Adrenal gland (tissue), 12 donors: ENCODE results near the gene HPCAL4. TPM values are rescaled to one million over a fixed set of nuclear protein-coding genes. Genes with fewer than 3 reads are reported as not detected.

Experiments
- DNase-seq, 7 donors: peaks; one replicate each; pipeline ENCODE4 v3.0.0-alpha.2; 2019 to 2020
- H3K27ac ChIP-seq, 5 donors: fragments of 200-600 bp; sonication (generic) in 4 of 5; 1 replicate in 3 of 5; 2 replicates in 2 of 5; pipeline versions ENCODE4 v1.5.1 to v1.8.0; 2016 to 2020; ENCODE audit warnings: mild to moderate bottlenecking in 1 of 5
- H3K27me3 ChIP-seq: fragments of 200-600 bp; 2 replicates; pipeline ENCODE4 v1.8.0; 2021
- H3K36me3 ChIP-seq, 2 donors: fragments of 200-600 bp; replicated peaks in 1 of 2; 1 replicate in 1 of 2; 2 replicates in 1 of 2; pipeline versions ENCODE4 v1.5.1 to v1.8.0; 2018 to 2022
- H3K4me1 ChIP-seq, 2 donors: fragments of 200-600 bp; replicated peaks in 1 of 2; 1 replicate in 1 of 2; 2 replicates in 1 of 2; pipeline versions ENCODE4 v1.5.1 to v1.8.0; 2018 to 2021
- H3K4me3 ChIP-seq, 4 donors: fragments of 200-600 bp; sonication (generic) in 3 of 4; one replicate each; pipeline ENCODE4 v1.5.1; 2016 to 2018
- H3K9me3 ChIP-seq, 3 donors: fragments of 200-600 bp; sonication (generic) in 1 of 3; replicated peaks in 1 of 3; 1 replicate in 2 of 3; 2 replicates in 1 of 3; pipeline versions ENCODE4 v1.5.1 to v1.8.0; 2016 to 2021
- CTCF ChIP-seq, 6 experiments: fragments of 450-650 bp in 4 of 6; fragments of 200-600 bp in 2 of 6; sonication (generic) in 1 of 6; IDR thresholded peaks; 1 replicate in 5 of 6; 2 replicates in 1 of 6; pipeline versions ENCODE4 v1.5.1 to v1.8.0; 2016 to 2021; ENCODE audit warnings: antibody characterized with exemption in 6 of 6, mild to moderate bottlenecking in 2 of 6, moderate library complexity in 1 of 6
- POLR2A ChIP-seq, 2 donors: fragments of 450-650 bp; IDR thresholded peaks; one replicate each; pipeline ENCODE4 v1.6.1; 2017; ENCODE audit warnings: antibody characterized with exemption in 2 of 2, mild to moderate bottlenecking in 2 of 2, moderate library complexity in 1 of 2
- WGBS, 4 donors: extraction: QIAGEN DNeasy Blood & Tissue Kit in 2 of 4; methylation state at CpG; one replicate each; pipeline versions ENCODE4 v1.1.5 to v1.1.7; 2013 to 2017; 5-methylcytosine and 5-hydroxymethylcytosine counted together
- intact Hi-C, 2 donors: fragments of 100-400 bp; cut with DNase I; formaldehyde crosslinking; loops; one replicate each; pipeline versions ENCODE4 v1.14.1 to v1.15.0; 2022 to 2023
- polyA plus RNA-seq, 3 donors: library from polyadenylated mRNA; stranded (reverse); fragments of 200-250 nt in 2 of 3; fragments of 350-450 nt in 1 of 3; fragmentation: Illumina TruSeq in 1 of 3; extraction: RNeasy Lipid Tissue Mini Kit (QIAGEN cat#74804) in 1 of 3; gene quantifications; one replicate each; pipeline ENCODE4 v1.2.3, GENCODE V29; 2013 to 2014
- total RNA-seq, 9 donors: library from RNA; depleted of rRNA in 4 of 9; stranded (reverse); fragments of >200 nt in 4 of 9; fragments of 120-200 nt in 1 of 9; fragmentation: NEBNext Ultra II Directional in 1 of 9; extraction: Animal tissue kit (Norgen Biotek cat#: 25700) in 1 of 9; gene quantifications; one replicate each; pipeline versions ENCODE4 v1.1.0 to v1.2.4, GENCODE V29; 2013 to 2023
- donor health status: healthy with polysubstance abuse.
- donor health status: Bipolar disorder and iron deficiency.
- donor health status: DM: yes; HTN: yes; CAD: no.
- donor health status: DM: no; HTN: no; CAD: no.
- donor health status: DM: no; HTN: no; CAD: no.
- donor health status: DM: yes; HTN: yes; CAD: no.

The HPCAL4 gene
- total and polyA plus RNA-seq, 12 donors, result 0.42 to 9.9 (median 3.4) TPM; not detected in 4

GRCh38 chr1:39676948-39677548, 14.2 kb downstream of the HPCAL4 start:
- H3K27me3 ChIP-seq, result no peaks in the 10 kb centered on the region
- H3K36me3 ChIP-seq, result no peaks in the 10 kb centered on the region
- peak in 1 of 7 donors; percentile 22 for DNase-seq
- H3K4me3 ChIP-seq, result no peak overlapping the region
- intact Hi-C loops, result no loop called here
- 62 to 77% (median 69%) methylated on average over 4 to 6 of the region's 6 CpGs for WGBS, 4 donors
- peaks cover 2% of the 10 kb centered on the region in 2 donors for H3K4me1 ChIP-seq
- no peak for TF ChIP-seq CTCF (IDR thresholded peaks at IDR 0.05)
- TF ChIP-seq POLR2A (IDR thresholded peaks at IDR 0.05), result no peak
- H3K27ac ChIP-seq, result no peak overlapping the region
- no peaks in the 10 kb centered on the region for H3K9me3 ChIP-seq

GRCh38 chr1:39675220-39675619, 16.0 kb downstream of the HPCAL4 start:
- WGBS, 4 donors, result 92 to 100% (median 94%) methylated on average over 1 of the region's 1 CpG
- Histone ChIP-seq H3K9me3 (no peaks in the 10 kb centered on the region), H3K4me3 (no peak overlapping the region), H3K4me1 (peaks cover 11% of the 10 kb centered on the region in 2 donors), H3K27me3 (peaks cover 7% of the 10 kb centered on the region), H3K27ac (no peak overlapping the region), H3K36me3 (no peaks in the 10 kb centered on the region)
- TF ChIP-seq POLR2A (IDR thresholded peaks at IDR 0.05), result no peak
- TF ChIP-seq CTCF (IDR thresholded peaks at IDR 0.05), result no peak
- intact Hi-C loops, result no loop called here
- no peak for DNase-seq

- intact Hi-C loops, result no loop called here
- H3K36me3 ChIP-seq, result no peaks in the 10 kb centered on the region
- 89 to 94% (median 93%) methylated on average over 2 to 3 of the region's 3 CpGs for WGBS, 4 donors
- DNase-seq, result no peak
- H3K4me3 ChIP-seq, result no peak overlapping the region
- no peak for TF ChIP-seq POLR2A (IDR thresholded peaks at IDR 0.05)
- no peak for TF ChIP-seq CTCF (IDR thresholded peaks at IDR 0.05)
- H3K27me3 ChIP-seq, result peaks cover 7% of the 10 kb centered on the region
- peak overlapping the region in 1 of 5 donors; percentile 60 for H3K27ac ChIP-seq
- H3K9me3 ChIP-seq, result no peaks in the 10 kb centered on the region
- H3K4me1 ChIP-seq, result peaks cover 11% of the 10 kb centered on the region in 2 donors
These were observed 18.0 kb downstream of the HPCAL4 start for GRCh38 chr1:39673215-39673614.

- Histone ChIP-seq H3K4me1 (peaks cover 11% of the 10 kb centered on the region in 2 donors), H3K4me3 (peak overlapping the region in 1 of 4 donors; percentile 52)
- 27 to 59% (median 42%) methylated on average over 9 to 12 of the region's 12 CpGs for WGBS, 4 donors
These were observed 18.7 kb downstream of the HPCAL4 start for GRCh38 chr1:39672551-39672947.

More at GRCh38 chr1:39672551-39672947, 18.7 kb downstream of the HPCAL4 start:
- Histone ChIP-seq H3K9me3 (no peaks in the 10 kb centered on the region), H3K27me3 (peaks cover 7% of the 10 kb centered on the region), H3K27ac (peak overlapping the region in 1 of 5 donors; percentile 60), H3K36me3 (no peaks in the 10 kb centered on the region)
- DNase-seq, result no peak
- TF ChIP-seq CTCF (IDR thresholded peaks at IDR 0.05) (peak in 3 of 6 experiments; percentile 8 to 46 (median 9)), POLR2A (IDR thresholded peaks at IDR 0.05) (no peak)
- intact Hi-C loops, result no loop called here
